RWPE2 (cell line): Measurements from ENCODE around the gene HHAT.

Experiments used
- ATAC-seq: fragments of 200-7000 bp; cut with Tn5 transposase; 3 replicates; pipeline ENCODE4 v1.9.1; 2021; ENCODE audit warnings: low read depth
- DNase-seq: peaks from one replicate; pipeline ENCODE4 v3.0.0-alpha.2; 2020; ENCODE audit warnings: low spot score
- H3K27ac ChIP-seq: fragments of 450-650 bp; 2 replicates; pipeline ENCODE4 v1.5.1; 2017; ENCODE audit warnings: mild to moderate bottlenecking; ENCODE audit not compliant: poor library complexity, severe bottlenecking
- H3K27me3 ChIP-seq: fragments of 250-450 bp; sonication (Bioruptor Pico); 2 replicates; pipeline ENCODE4 v1.5.1; 2021; ENCODE audit warnings: mild to moderate bottlenecking, moderate library complexity; ENCODE audit not compliant: insufficient read depth, poor library complexity, severe bottlenecking
- H3K36me3 ChIP-seq: fragments of 250-450 bp; sonication (Bioruptor Pico); 2 replicates; pipeline ENCODE4 v1.5.1; 2020; ENCODE audit warnings: low read depth, mild to moderate bottlenecking, moderate library complexity
- H3K4me1 ChIP-seq: fragments of 250-450 bp; sonication (Bioruptor Pico); 2 replicates; pipeline ENCODE4 v1.5.1; 2021; ENCODE audit warnings: mild to moderate bottlenecking, moderate library complexity; ENCODE audit not compliant: insufficient read depth, poor library complexity, severe bottlenecking
- H3K4me3 ChIP-seq: fragments of 250-450 bp; sonication (Bioruptor Pico); 2 replicates; pipeline ENCODE4 v1.5.1; 2021; ENCODE audit warnings: mild to moderate bottlenecking, moderate library complexity; ENCODE audit not compliant: severe bottlenecking
- H3K9me3 ChIP-seq: fragments of 250-450 bp; sonication (Bioruptor Pico); 2 replicates; pipeline ENCODE4 v1.5.1; 2021; ENCODE audit warnings: mild to moderate bottlenecking, moderate library complexity; ENCODE audit not compliant: severe bottlenecking
- CTCF ChIP-seq: fragments of 450-650 bp; IDR thresholded peaks from one replicate; pipeline ENCODE4 v1.5.1; 2017; ENCODE audit warnings: mild to moderate bottlenecking, moderate library complexity; ENCODE audit not compliant: poor library complexity, severe bottlenecking

The HHAT gene

GRCh38 chr1:210527091-210527490 is 198.4 kb downstream of the HHAT start:
- no peak for ATAC-seq
- no peak overlapping the region for H3K27ac ChIP-seq
- H3K4me3 ChIP-seq = no peak overlapping the region
- H3K4me1 ChIP-seq = no peaks in the 10 kb centered on the region
- TF ChIP-seq CTCF = no peak
- H3K27me3 ChIP-seq = no peaks in the 10 kb centered on the region
- H3K36me3 ChIP-seq = no peaks in the 10 kb centered on the region
- no peak for DNase-seq
- no peaks in the 10 kb centered on the region for H3K9me3 ChIP-seq

- no peak for TF ChIP-seq CTCF
- DNase-seq (no peak), ATAC-seq (no peak)
- H3K9me3 ChIP-seq = no peaks in the 10 kb centered on the region
- no peak overlapping the region for H3K27ac ChIP-seq
- H3K36me3 ChIP-seq = no peaks in the 10 kb centered on the region
- H3K27me3 ChIP-seq = no peaks in the 10 kb centered on the region
- H3K4me3 ChIP-seq = no peak overlapping the region
- no peaks in the 10 kb centered on the region for H3K4me1 ChIP-seq
These were observed 202.9 kb downstream of the HHAT start for GRCh38 chr1:210531475-210532222.

- no peaks in the 10 kb centered on the region for H3K9me3 ChIP-seq
- no peaks in the 10 kb centered on the region for H3K4me1 ChIP-seq
- no peak overlapping the region for H3K27ac ChIP-seq
- no peaks in the 10 kb centered on the region for H3K27me3 ChIP-seq
- H3K4me3 ChIP-seq = no peak overlapping the region
- ATAC-seq (no peak), DNase-seq (no peak)
- no peak for TF ChIP-seq CTCF
- H3K36me3 ChIP-seq = no peaks in the 10 kb centered on the region
These were observed 203.5 kb downstream of the HHAT start for GRCh38 chr1:210532223-210532598.

GRCh38 chr1:210535761-210536160 is 207.1 kb downstream of the HHAT start:
- no peak for ATAC-seq
- no peak overlapping the region for H3K27ac ChIP-seq

More at GRCh38 chr1:210535761-210536160, 207.1 kb downstream of the HHAT start:
- no peak for TF ChIP-seq CTCF
- Histone ChIP-seq H3K9me3 (no peaks in the 10 kb centered on the region), H3K4me3 (no peak overlapping the region), H3K4me1 (no peaks in the 10 kb centered on the region), H3K27me3 (no peaks in the 10 kb centered on the region), H3K36me3 (no peaks in the 10 kb centered on the region)
- DNase-seq = no peak
